Measurements from ENCODE around the gene TP53I3.
A peak's percentile ranks its signal among the peaks of the same experiment; 100 is the strongest.
"Not testable (repeated sequence)": the region's sequence is repeated elsewhere in the genome, so short reads cannot be mapped to it uniquely, and the experiment has no call there.

TP53I3 gene

GRCh38 chr2:24084386-24085199, at the start of gene TP53I3:
TP53I3 (minus strand) TSS chr2:24084834; CDS start chr2:24084326, 508 bp downstream.
- DNase-seq (ENCODE audit: low spot score) = peak; percentile 77

GRCh38 chr2:24132543-24132942, 47.9 kb upstream of the TP53I3 start:
- no peak for DNase-seq (ENCODE audit: low spot score)

- no peak for DNase-seq (ENCODE audit: low spot score)
Observed at GRCh38 chr2:24125956-24126355, 41.3 kb upstream of the TP53I3 start.

- DNase-seq (ENCODE audit: low spot score) = peak; percentile 34
Observed at GRCh38 chr2:24123922-24124580, 39.4 kb upstream of the TP53I3 start.

- peak; percentile 73 for DNase-seq (ENCODE audit: low spot score)
Observed at GRCh38 chr2:24123195-24123921, 38.7 kb upstream of the TP53I3 start, which contains the start of the genes FAM228B and PFN4. FAM228B (plus strand) TSS chr2:24123469; CDS start chr2:24124362, 893 bp downstream. PFN4 (minus strand) TSS chr2:24123334; CDS start chr2:24122535, 799 bp downstream.

- no peak for DNase-seq (ENCODE audit: low spot score)
Observed at GRCh38 chr2:24122366-24123194, 37.9 kb upstream of the TP53I3 start.

- DNase-seq (ENCODE audit: low spot score) = no peak
Observed at GRCh38 chr2:24121469-24121868, 36.8 kb upstream of the TP53I3 start.

GRCh38 chr2:24121066-24121465, 36.4 kb upstream of the TP53I3 start:
- no peak for DNase-seq (ENCODE audit: low spot score)

- DNase-seq (ENCODE audit: low spot score) = no peak
Observed at GRCh38 chr2:24117902-24118301, 33.3 kb upstream of the TP53I3 start.

GRCh38 chr2:24115057-24115456, 30.4 kb upstream of the TP53I3 start:
- no peak for DNase-seq (ENCODE audit: low spot score)

GRCh38 chr2:24111407-24111901, 26.8 kb upstream of the TP53I3 start:
- no peak for DNase-seq (ENCODE audit: low spot score)

GRCh38 chr2:24110660-24111303, 26.1 kb upstream of the TP53I3 start:
- DNase-seq (ENCODE audit: low spot score) = no peak

- not testable (repeated sequence) for DNase-seq (ENCODE audit: low spot score)
Observed at GRCh38 chr2:24109431-24109830, 24.8 kb upstream of the TP53I3 start.

GRCh38 chr2:24107336-24107735, 22.7 kb upstream of the TP53I3 start:
- no peak for DNase-seq (ENCODE audit: low spot score)

GRCh38 chr2:24106786-24107185, 22.2 kb upstream of the TP53I3 start:
- no peak for DNase-seq (ENCODE audit: low spot score)

- no peak for DNase-seq (ENCODE audit: low spot score)
Observed at GRCh38 chr2:24105816-24106215, 21.2 kb upstream of the TP53I3 start.

GRCh38 chr2:24104906-24105305, 20.3 kb upstream of the TP53I3 start:
- DNase-seq (ENCODE audit: low spot score) = no peak

GRCh38 chr2:24104110-24104650, 19.5 kb upstream of the TP53I3 start:
- DNase-seq (ENCODE audit: low spot score) = no peak

- DNase-seq (ENCODE audit: low spot score) = no peak
Observed at GRCh38 chr2:24102677-24103076, 18.0 kb upstream of the TP53I3 start.

GRCh38 chr2:24101992-24102391, 17.4 kb upstream of the TP53I3 start:
- no peak for DNase-seq (ENCODE audit: low spot score)

GRCh38 chr2:24100732-24101131, 16.1 kb upstream of the TP53I3 start:
- DNase-seq (ENCODE audit: low spot score) = not testable (repeated sequence)
